HG02798 (cell line): ENCODE data around the gene HOGA1.
A peak's percentile ranks its signal among the peaks of the same experiment; 100 is the strongest.
"Not testable (repeated sequence)": the region's sequence is repeated elsewhere in the genome, so short reads cannot be mapped to it uniquely, and the experiment has no call there.

Experiments
- ATAC-seq: cut with Tn5 transposase; IDR thresholded peaks from one replicate; pipeline ENCODE4 v1.9.1; 2021; ENCODE audit warnings: mild to moderate bottlenecking; ENCODE audit not compliant: unreplicated experiment, poor library complexity

HOGA1 gene

DNA sequence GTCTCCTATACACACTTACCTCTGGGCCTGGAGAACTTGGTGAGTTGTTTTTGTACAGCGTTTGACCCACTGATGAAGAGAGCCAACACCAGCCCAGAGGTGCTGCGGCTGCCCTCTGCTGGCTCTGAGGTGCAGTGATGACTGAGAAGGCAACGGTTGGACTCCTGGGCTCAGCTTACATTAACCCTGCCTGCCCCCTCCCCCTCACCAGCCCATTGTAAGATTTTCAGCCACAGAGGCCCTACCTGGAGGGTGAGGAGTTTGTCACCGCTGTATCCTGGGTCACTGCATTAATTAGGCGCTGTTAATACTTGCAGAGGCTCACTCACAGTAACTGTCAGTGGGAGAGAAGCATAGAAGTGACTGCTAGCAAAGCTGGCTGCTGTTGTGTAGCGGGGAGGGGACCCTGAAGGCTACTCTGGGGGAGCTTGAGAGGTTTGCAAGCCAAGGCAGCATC is 30.6 kb upstream of the HOGA1 start:
- ATAC-seq: peak; percentile 69

DNA sequence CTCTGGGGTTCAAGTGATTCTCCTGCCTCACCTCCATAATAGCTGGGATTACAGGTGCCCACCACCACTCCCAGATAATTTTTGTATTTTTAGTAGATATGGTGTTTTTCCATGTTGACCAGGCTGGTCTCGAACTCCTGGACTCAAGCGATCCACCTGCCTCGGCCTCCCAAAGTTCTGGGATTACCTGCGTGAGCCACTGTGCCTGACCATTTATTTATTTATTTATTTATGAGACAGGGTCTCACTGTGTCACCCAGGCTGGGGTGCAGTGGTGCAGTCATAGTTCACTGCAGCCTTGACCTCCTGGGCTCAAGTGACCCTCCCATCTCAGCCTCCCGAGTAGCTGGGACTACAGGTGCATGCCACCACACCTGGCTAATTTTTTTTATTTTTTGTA is 29.9 kb upstream of the HOGA1 start:
- ATAC-seq: not testable (repeated sequence)

DNA sequence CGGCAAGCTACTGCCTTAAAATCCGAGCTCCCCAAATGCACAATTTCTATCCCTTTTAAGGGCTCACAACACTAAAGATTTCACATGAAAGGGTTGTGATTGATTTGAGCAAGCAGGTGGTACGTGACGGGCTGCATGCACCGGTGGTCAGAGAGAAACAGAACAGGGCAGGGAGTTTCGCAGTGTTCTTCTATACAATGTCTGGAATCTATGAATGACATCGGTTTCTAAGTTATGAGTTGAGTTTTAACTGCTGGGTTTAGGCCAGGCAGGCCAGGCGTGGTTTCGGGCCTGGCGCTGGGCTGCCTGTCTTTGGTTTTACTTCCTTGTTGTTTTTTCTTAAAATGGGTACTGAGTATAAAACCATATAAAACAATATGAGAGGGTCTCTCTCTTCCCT is 28.6 kb upstream of the HOGA1 start:
- ATAC-seq: not testable (repeated sequence)

DNA sequence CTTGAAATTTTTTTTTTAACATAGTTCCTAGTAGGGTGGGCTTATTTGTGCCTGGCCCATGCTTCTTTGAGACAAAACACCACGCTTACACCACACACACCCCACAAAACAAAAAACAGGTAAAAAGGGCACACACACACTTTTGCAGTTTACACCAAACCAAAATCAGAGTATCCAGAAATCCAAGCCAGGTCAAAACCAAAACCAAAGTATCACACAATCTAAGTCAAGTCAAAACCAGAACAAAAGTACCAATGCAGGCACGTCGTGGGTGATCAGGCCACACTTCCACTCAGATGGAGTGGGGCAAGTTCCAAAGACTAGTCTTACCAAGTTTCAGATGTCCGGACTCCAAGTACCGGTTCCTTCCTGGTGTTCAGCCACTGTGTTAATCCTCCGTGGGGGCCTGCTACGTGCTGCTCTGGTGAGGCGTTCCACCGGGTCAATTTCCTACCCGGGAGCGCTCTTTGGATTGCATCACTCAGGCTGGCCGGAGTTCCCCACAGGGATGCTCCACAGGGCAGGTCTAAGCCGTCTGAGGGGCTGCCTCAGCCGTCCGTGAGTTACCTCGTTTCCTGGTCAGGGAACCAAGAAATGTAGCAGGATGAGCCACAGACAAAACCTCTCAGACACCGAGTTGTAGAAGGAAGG is 23.3 kb upstream of the HOGA1 start:
- ATAC-seq: not testable (repeated sequence)

DNA sequence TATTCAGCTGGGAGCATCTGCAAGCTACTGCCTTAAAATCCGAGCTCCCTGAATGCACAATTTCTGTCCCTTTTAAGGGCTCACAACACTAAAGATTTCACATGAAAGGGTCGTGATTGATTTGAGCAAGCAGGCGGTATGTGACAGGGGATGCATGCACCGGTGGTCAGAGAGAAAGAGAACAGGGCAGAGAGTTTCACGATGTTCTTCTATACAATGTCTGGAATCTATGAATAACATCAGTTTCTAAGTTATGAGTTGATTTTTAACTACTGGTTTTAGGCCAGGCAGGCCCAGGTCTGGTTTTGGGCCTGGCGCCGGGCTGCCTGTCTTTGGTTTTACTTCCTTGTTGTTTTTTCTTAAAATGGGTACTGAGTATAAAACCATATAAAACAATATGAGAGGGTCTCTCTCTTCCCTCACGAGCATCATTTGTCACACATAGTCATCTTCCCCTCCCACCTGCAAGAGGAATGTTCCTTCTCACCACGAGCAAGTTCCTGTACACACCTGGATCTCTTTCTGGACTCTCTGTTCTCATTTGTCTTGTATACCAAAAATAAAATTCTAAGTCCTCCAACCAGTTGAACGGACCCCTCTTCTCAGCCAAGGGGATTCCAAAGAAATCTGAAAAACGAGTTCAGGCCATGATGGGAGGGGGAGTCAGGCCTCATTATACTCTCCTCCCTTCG is 22.7 kb upstream of the HOGA1 start:
- not testable (repeated sequence) for ATAC-seq

DNA sequence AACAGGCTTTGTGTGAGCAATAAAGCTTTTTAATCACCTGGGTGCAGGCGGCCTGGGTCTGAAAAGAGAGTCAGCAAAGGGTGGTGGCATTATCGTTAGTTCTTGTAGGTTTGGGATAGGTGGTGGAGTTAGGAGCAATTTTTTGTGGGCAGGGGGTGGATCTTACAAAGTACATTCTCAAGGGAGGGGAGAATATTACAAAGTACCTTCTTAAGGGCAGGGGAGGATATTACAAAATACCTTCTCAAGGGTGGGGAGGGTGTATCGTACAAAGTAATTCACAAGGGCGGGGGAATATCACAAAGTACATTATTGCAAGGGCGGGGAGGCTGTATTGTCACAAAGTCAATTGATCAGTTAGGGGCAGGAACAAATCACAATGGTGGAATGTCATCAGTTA is 21.9 kb upstream of the HOGA1 start:
- not testable (repeated sequence) for ATAC-seq

DNA sequence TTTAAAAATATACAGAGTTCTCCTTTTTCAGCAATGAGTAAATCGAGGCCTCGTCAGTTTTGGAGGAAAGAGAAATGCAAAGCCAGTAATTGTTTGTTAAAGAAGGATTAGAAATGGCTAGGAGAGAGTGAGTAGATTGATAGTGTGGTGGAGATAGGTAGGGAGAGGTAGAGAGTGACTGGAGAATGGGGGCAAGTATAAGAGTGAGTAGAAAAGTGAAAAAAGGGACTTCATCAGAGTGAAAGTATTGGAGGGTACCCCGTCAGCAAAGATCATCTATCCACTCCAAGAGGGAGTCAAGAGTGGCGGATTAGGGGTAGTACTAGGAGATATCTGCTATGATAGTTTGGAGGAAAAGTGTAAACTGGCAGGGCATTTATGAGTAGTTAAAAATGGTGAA is 20.9 kb upstream of the HOGA1 start:
- ATAC-seq: no peak

DNA sequence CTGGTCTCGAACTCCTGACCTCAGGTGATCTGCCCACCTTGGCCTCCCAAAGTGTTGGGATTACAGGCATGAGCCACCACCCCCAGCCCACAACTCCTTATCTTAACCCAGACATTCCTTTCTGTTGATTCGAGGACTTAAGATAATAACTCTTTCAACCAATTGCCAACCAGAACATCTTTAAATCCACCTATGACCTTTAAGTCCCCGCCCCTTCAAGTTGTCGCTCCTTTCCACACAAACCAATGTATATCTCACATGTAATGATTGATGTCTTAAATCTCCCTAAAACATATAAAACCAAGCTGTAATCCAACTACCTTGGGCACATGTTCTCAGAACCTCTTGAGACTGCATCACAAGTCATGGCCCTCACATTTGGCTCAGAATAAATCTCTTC is 19.4 kb upstream of the HOGA1 start:
- no peak for ATAC-seq

DNA sequence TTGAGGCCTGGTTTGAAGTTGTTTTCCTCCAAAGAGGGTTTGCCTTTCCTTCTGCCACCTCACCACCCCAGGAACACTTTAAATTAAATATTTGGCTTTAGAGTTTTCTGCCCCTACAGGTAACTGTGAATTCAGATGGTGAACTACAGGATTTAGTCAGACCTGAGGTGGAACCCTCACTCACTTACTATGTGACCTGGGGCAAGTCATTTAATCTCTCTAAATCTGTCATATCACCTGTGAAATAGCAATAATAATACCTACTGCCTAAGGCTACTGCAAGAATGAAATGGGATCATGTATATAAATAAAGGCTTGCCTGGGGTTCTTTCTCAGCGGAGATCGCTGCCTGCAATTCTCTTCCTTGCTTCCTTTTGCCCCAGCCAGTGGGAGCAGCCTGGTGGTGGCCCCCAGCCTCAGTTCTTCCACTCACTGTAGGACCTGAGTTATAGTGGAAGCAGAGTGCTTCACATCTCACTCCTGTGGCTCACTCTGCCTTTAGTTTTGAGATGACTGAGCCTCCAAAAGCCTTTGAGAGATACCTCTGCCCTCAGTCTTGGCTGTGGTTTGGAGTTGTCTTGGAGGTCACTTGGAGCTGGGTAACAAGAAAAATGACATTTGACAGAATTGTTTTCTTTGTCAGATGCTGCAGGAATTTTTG is 17.7 kb upstream of the HOGA1 start:
- ATAC-seq: no peak

DNA sequence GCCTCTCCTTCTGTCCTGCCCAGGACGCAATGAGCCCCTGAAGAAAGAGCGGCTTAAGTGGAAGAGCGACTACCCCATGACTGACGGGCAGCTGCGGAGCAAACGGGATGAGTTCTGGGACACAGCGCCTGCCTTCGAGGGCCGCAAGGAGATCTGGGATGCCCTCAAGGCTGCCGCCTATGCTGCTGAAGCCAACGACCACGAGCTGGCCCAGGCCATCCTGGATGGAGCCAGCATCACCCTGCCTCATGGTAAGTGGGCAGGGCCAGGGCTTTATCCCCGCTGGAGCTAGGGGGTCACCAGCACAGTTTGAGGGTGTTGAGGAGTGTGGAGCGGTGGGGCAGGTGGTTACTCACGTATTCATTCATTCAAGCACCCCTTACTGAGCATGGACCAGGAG is 16.3 kb upstream of the HOGA1 start:
- no peak for ATAC-seq

DNA sequence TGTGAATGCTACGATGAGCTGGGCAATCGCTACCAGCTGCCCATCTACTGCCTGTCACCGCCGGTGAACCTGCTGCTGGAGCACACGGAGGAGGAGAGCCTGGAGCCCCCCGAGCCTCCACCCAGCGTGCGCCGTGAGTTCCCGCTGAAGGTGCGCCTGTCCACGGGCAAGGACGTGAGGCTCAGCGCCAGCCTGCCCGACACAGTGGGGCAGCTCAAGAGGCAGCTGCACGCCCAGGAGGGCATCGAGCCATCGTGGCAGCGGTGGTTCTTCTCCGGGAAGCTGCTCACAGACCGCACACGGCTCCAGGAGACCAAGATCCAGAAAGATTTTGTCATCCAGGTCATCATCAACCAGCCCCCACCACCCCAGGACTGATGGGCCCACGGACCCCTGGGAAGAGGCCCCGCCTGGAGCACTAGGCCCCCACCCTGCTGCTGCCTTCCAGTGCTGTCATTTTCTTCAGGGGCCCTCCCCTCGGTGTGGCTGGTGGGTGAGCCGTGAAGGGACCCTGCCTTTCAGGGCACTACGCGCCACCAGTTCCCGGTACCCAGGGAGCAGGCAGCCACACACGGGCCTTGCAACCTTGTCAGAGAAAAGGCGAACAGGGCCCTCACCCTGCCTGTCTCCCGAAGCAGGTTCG is 13.9 kb upstream of the HOGA1 start:
- ATAC-seq: no peak

DNA sequence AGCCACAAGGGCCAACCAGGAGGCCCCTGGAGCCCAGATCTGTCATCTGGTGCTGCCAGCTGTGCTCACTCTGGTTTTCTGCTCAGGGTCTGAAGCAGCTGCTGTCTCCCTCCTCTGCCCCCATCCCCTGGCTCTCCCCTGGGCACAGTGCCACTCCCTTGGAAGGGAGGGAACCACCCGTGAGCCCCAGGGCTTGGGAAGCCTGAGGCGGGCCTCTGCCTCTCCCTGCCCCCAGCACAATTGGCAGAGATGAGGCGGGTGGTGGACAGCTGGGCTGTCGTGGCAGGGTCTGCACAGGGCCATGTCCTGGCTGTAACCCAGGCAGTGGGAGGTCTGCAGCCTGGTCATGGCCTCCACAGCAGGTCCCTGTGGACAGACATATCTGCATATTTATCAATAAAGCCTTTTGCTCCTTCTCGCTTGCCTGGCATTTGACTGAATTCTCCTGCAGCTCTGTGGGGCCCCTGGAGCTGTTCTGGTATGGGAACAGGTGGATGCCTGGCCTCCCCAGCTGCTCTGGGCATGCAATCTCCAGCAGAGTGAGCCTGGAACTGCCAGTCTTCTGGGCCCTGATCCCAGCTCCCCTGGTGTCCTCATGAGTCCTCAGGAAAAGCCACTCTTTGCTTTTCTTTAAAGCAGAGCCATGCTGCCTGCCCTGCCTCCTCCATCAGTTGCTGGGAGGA is 13.3 kb upstream of the HOGA1 start:
- ATAC-seq: no peak

DNA sequence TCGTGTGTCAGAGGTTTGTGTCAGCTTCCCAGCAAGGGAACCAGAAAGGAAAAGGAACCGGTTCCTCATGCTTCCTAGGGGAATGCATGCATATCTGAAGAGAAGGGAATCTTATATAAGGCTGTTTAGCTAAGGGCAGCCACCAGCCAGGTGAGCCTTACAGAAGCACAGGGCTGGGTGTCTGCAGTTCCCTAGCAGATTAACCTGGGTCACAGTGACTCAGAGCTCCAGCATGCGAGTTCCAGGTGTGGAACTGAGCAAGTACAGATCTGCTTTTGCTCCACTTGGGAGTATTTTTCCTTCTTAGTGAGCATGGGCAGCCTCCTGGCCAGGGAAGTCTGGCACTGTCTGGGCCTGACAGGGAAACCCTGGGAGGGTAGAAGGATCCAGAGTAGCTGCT is 12.6 kb upstream of the HOGA1 start:
- no peak for ATAC-seq

DNA sequence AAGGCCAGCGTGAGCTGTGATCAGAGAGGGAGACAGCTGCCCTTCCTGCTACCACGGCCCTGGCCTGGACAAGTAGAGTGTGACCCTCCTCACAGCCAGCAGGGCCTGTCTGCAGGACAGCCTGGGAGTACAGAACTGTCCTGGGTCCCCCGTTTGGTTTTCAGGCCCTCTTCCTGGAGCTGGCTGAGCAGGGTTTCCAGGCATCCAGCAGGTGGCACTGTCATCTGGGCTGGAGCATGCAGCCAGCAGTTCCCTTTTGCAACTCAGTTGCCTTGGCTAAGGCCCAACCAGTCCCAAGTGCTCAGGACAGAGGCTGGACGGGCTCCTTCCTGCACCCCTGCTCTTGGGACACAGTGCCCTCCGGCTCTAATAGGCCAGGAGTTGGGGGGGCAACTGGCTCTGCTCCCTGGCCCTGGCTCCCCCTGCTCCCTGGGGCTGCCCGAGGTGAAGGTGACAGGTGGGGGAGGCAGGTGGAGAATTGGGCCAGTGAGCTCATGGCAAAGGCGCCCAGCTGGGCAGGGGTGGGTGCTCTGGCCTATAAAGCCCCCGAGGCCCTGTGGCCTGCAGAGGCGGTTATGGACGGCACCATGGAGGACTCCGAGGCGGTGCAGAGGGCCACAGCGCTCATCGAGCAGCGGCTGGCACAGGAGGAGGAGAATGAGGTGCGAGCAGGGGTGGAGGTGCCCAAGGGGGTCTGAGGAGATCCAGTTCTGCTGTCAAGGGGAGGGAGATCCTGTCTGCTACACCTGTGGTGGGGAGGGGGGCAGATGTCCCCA is 11.8 kb upstream of the HOGA1 start, which contains the start of gene ANKRD2:
Gene ANKRD2, plus strand, starts transcription at position 566 of the 776 bp plus-strand sequence. Its CDS starts 10 bp downstream, at position 576.
- ATAC-seq: peak; percentile 75

DNA sequence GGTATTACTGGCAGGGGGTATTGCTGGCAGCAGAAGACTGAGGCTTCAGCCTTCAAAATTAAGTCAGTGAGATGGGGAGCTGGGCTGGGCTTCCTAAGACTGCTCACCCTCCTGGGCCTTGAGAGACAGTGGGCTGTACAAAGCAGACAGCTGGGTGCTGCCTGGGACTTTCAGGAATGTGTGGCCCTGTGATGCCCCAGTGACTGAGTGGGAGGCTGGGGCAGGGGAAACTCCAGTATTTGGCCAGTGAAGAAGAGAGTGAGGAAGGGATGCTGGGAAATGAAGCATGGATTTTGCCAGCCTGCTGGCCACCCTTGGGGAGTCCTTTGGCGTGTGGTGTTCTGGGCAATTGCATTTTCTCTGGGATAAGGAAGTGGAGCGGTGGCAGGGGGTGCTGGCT is 11.2 kb upstream of the HOGA1 start:
- no peak for ATAC-seq

DNA sequence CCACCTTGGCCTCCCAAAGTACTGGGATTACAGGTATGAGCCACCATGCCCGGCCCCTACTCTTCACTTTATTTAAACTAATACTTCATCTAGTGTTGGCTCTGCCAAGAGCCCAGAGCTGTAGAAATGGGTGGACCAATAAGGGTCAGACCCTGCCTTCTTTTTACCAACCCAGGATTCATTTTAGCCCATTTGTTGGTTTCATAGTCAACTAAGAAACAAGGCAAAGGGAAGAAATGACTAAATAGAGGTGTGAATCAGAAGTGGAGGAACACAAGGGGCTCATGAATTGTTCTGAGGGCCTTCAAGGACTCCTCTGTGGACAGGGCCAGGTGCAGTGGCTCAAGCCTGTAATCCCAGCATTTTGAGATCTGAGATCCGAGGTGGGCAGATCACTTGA is 10.5 kb upstream of the HOGA1 start:
- no peak for ATAC-seq

DNA sequence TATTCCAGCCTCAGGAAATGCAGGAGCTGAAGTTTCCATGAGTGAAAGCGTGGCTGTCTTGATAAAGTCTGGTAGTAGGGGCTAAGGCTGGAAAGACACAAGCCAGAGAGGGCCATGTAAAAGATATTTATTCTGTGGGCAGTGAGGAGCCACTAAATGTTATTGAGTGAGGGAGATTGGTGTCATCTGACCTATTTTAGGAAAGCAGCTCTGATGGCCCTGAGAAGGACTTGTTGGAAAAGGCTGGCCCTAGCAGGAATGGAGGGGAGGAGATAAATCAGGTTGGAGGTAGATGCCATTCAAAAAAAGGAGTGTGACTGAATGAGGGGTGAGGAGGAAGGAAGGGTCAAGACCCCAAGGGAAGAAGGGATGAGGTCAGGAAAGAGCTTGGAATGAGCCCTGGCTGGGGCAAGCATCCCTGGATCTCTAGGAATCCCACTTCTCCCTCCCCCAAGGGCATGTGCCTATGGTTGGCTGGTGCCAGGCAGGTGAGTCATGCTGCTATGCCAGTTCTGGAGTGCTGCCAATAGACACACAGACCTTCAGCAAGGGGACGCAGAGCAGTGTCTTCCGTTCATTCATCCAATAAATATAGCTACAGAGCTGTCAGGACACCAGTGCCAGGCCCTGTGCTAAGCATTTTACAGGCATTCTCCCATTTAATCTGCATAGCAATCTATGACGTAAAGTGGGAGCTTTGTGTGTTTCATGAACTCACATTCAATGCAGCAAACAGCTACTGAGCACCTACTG is 9.6 kb upstream of the HOGA1 start:
- no peak for ATAC-seq

DNA sequence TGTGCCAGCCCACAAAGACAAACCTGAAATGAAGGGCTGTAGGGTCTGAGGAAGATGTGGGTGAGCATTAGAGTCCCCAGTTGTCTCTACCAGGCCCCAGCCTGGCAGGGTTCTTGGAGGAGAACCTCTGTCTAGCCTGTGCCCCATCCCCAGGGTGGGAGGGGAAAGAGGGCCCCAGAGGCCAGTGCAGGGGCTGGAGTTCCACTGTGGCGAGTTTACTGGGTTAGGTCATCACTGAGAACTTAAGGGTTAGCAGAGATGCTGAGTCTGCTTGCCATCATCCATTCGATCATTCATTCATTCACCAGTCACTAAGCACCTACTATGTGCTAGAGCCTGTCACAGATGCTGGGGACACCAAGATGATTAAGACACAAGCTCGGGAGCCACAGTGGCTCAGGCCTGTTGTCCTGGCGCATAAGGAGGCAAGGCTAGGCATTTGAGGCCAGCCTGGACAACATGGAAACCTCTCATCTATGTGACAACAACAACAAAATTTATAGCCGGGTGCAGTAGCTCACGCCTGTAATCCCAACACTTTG is 9.0 kb upstream of the HOGA1 start:
- no peak for ATAC-seq

DNA sequence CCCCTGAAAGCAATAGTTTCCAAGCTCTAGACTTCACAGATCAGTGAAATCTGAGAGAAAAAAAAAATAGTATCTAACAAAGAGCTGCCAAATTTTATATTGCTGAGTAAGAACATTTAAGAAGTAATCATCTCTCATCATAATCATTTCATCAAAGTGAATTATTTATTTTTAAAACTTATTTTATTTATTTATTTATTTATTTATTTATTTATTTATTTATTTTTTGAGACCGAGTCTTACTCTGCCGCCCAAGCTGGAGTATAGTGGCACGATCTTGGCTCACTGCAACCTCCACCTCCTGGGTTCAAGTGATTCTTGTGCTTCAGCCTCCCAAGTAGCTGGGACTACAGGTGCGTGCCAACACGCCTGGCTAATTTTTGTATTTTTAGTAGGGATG is 7.7 kb upstream of the HOGA1 start:
- not testable (repeated sequence) for ATAC-seq
